ENCODE measurements around the gene OR2S2. TPM values are rescaled to one million over a fixed set of nuclear protein-coding genes. Genes with fewer than 3 reads are reported as not detected.

OR2S2 gene
- total and polyA plus RNA-seq, 12 donors = not detected

DNA sequence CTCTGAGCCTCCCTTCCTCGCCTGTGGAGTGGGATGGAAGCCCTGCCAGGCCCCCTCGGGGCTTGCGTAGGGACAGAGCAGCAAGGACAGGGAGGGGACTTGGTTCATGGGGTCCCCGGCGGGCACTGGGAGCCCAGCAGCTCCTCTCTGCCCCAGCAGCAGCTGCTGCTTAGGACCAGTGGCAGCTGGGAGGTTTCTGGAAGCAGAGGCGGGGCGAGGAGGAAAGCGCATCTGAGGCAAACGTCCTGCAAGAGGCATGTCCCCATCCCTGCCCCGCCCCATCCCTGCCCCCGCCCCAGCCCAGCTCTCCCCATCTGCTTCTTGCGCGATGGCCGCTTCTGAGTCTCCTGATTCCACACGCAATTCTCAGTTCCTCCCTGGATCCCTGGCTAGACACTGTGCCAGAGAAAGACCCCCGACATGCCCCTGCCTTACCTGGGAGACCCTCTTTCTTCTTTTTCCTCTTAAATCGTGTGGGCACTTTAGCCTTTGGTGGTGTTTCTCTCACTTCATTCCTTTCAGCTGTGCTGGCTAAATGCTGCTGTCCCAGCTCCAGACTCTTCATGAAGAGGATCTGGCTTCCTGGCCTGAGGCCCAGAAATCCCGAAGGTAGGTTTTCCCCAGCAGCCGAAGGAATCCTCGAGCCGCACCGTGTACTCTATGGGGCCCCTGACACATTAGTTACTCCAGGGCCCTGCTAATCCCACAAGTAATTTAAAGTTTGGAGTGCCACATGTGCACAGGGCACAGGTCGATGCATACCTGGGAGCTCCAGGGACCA lies 4.4 kb upstream of the OR2S2 start:
- peak in 6 of 8 donors; percentile 55 to 82 (median 68) for ATAC-seq
- Histone ChIP-seq H3K4me1 (peaks cover 0 to 10% (median 0%) of the 10 kb centered on the region in 9 donors), H3K9me3 (no peaks in the 10 kb centered on the region), H3K36me3 (no peaks in the 10 kb centered on the region), H3K4me3 (peak overlapping the region in 3 of 10 donors; percentile 7 to 33 (median 26)), H3K27ac (peak overlapping the region in 1 of 10 donors; percentile 41), H3K27me3 (peaks cover 0 to 5% (median 0%) of the 10 kb centered on the region in 7 donors)
- 44 to 61% methylated on average over 23 of the region's 23 CpGs for WGBS, 2 donors
- TF ChIP-seq, protein P1, sequence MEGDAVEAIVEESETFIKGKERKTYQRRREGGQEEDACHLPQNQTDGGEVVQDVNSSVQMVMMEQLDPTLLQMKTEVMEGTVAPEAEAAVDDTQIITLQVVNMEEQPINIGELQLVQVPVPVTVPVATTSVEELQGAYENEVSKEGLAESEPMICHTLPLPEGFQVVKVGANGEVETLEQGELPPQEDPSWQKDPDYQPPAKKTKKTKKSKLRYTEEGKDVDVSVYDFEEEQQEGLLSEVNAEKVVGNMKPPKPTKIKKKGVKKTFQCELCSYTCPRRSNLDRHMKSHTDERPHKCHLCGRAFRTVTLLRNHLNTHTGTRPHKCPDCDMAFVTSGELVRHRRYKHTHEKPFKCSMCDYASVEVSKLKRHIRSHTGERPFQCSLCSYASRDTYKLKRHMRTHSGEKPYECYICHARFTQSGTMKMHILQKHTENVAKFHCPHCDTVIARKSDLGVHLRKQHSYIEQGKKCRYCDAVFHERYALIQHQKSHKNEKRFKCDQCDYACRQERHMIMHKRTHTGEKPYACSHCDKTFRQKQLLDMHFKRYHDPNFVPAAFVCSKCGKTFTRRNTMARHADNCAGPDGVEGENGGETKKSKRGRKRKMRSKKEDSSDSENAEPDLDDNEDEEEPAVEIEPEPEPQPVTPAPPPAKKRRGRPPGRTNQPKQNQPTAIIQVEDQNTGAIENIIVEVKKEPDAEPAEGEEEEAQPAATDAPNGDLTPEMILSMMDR (IDR thresholded peaks at IDR 0.05) = no peak
- intact Hi-C loops (cut with DNase I) = no loop called here
- peak; percentile 14 to 34 for DNase-seq

DNA sequence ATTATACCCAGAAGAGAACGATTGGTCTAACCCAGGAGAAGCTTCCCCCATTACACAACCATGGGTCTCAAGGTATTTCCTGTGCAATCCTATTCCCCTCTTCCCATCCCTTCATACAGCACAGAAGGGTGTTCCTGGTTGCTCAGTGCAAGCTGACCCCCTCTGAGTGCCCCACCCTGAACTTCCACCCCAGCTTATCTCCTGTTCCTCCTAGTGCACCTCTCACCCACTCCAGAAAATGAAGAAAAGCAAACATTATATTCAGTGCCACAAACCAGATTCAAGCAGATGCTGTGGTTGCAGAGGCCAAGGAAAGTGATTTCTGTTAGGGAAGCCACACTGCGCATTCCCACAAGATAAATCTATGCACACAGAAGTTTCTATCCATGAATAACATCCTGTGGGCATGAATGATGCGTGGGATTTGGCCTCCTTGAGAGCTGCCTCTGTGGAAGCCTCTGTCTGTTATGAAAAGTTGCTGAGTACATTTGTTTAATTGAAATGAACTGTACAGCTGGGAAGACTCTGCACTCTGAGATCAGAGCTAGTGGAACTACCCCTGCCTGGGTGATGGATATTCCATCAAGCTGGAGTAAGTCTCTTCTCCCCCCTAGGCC lies 2.2 kb upstream of the OR2S2 start:
- intact Hi-C loops (cut with DNase I) = no loop called here
- Histone ChIP-seq H3K36me3 (no peaks in the 10 kb centered on the region), H3K27ac (no peak overlapping the region), H3K4me3 (no peak overlapping the region), H3K27me3 (peaks cover 0 to 5% (median 0%) of the 10 kb centered on the region in 7 donors), H3K9me3 (no peaks in the 10 kb centered on the region), H3K4me1 (peaks cover 0 to 11% (median 0%) of the 10 kb centered on the region in 9 donors)
- TF ChIP-seq, protein P1 (IDR thresholded peaks at IDR 0.05) = no peak
- WGBS, 2 donors = 68 to 76% methylated on average over 3 of the region's 3 CpGs
- no peak for DNase-seq
- no peak for ATAC-seq

DNA sequence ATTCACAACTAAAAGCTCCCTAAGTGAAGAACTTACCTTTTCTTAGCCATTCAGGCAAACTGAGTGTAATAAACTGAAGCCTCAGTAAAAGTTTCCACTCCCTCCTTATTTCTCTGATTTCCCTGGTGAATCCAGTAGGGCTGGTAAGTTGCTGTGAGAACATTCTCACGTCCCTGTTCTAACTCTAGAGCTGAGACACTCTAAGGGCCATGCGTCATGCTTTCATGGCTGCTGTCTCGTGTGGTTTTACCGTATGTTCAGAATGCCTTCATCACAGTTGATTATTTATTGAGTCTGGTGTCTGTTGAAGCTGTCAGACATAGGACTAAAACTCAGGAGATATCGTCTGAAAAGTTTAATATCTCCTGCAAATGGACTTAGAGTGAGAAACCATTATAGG lies 1.3 kb downstream of the OR2S2 start:
- Histone ChIP-seq H3K36me3 (no peaks in the 10 kb centered on the region), H3K9me3 (no peaks in the 10 kb centered on the region), H3K4me1 (peaks cover 0 to 10% (median 0%) of the 10 kb centered on the region in 9 donors), H3K27me3 (no peaks in the 10 kb centered on the region), H3K27ac (no peak overlapping the region), H3K4me3 (no peak overlapping the region)
- DNase-seq = no peak
- 84 to 85% methylated on average over 5 of the region's 5 CpGs for WGBS, 2 donors
- intact Hi-C loops (cut with DNase I) = loop anchor here in 9 of 10 donors (2.0 to 10.0 kb wide), 5 partner anchors 51 to 211 kb away; partner anchors contain the start of gene CCIN (in 5 of the 9)
- TF ChIP-seq, protein P1 (IDR thresholded peaks at IDR 0.05) = no peak
- ATAC-seq = no peak

DNA sequence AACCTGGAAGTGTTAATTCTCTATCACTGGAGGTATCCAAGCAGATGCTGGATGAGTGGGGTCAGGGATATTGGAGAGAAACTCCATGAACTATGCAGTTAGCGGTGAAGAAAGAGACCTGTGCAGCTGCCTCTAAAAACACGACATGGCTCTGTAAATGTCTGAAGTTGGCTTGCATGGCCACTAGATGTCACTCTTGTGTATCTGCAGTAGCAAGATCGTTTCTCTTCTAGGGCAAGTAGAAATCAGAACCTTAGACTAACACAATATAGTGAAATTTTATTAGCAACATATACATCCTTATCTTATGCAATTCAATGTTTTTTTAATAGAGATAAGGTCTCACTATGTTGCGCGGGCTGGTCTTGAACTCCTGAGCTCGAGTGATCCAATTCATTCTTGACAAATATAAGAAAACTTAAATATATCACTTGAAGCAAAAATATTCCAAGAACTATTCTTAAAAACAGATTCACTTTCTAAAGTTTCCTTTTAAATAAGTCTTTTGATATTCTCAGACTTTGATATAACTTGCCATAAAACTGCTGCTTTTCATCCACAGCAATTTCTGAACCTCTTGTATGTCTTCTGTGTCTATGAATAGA lies 2.9 kb downstream of the OR2S2 start:
- Histone ChIP-seq H3K4me3 (no peak overlapping the region), H3K36me3 (no peaks in the 10 kb centered on the region), H3K9me3 (no peaks in the 10 kb centered on the region), H3K27ac (peak overlapping the region in 1 of 10 donors; percentile 8), H3K4me1 (peaks cover 0 to 14% (median 3%) of the 10 kb centered on the region in 9 donors), H3K27me3 (no peaks in the 10 kb centered on the region)
- TF ChIP-seq, protein P1 (IDR thresholded peaks at IDR 0.05) = peak; percentile 81 to 92 (median 90)
- intact Hi-C loops (cut with DNase I) = loop anchor here (1.0 to 10.0 kb wide), 7 partner anchors 52 to 212 kb away; partner anchors contain the start of gene CCIN (in 5 of the 10)
- DNase-seq (peak in 1 of 2 donors; percentile 54), ATAC-seq (peak; percentile 61 to 84 (median 77))
- WGBS, 2 donors = 5 to 13% methylated on average over 6 of the region's 6 CpGs

Data from heart right ventricle (tissue), 16 donors.